PC-3 (cell line): ENCODE data around the gene CRIP3.

Experiments
- CTCF ChIP-seq: fragments of 300-600 bp; sonication (generic); conservative IDR thresholded peaks from 2 replicates; pipeline ENCODE4 v1.5.1; 2017; ENCODE audit warnings: antibody characterized with exemption, low read depth, mild to moderate bottlenecking, low read length
- EZH2 ChIP-seq: fragments of 300-600 bp; sonication (generic); IDR thresholded peaks from one replicate; pipeline ENCODE4 v1.6.1; 2017; ENCODE audit warnings: antibody characterized with exemption, mild to moderate bottlenecking, low read length; ENCODE audit not compliant: unreplicated experiment
- EZH2phosphoT487 ChIP-seq: fragments of 300-600 bp; sonication (generic); IDR thresholded peaks from 2 replicates; pipeline ENCODE4 v1.6.1; 2018; ENCODE audit warnings: mild to moderate bottlenecking, antibody characterized with exemption, low read length, borderline replicate concordance

DNA sequence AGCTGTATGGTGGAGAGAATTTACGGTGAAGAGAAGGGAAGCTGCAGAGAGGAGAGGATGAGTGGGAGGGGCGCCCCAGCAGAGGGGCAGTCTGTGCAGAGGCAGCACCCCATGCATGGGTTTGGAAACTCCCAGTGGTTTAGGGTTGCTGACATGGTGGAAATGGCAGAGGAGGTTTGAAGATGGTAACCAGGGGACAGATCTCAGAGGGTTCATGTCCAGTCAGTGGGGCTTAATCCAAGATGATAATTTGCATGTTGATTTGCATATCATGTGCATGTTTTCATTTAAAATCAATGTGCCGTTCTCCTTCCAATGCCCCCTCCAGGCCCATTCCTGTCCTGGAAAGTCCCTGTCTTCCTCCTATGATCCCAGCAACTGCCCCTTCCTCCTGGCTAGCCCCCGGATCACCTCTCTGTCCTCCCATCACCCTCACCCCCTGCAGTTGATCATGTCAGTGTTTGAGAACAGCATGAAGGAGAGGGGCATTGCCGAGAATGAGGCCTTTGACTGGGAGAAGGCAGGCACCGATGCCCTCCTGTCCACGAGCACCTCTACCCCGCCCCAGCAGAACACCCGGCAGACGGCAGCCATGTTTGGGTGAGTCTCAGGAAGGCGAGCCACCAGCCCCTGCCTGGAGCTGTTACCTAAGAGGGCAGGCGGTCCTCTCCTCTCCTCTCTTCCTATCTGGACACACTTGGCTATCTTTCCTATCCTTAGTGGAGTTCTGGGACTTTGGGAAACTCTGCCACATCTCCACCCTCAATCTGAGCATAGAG is 51.1 kb downstream of the CRIP3 start:
- TF ChIP-seq CTCF (no peak), EZH2 (no peak), EZH2phosphoT487 (no peak)
